Panc1 (cell line): ENCODE measurements around the gene ACADSB. TPM values are rescaled to one million over a fixed set of nuclear protein-coding genes. Genes with fewer than 3 reads are reported as not detected.
A peak's percentile ranks its signal among the peaks of the same experiment; 100 is the strongest.

Experiments used
- ATAC-seq: fragments of 200-7000 bp; cut with Tn5 transposase; 2 replicates; pipeline ENCODE4 v1.9.1; 2020; ENCODE audit warnings: mild to moderate bottlenecking, moderate library complexity
- Bru-seq: library from RNA; stranded (reverse); fragments of 400-500 nt; gene quantifications from one replicate; lab custom pipeline; 2021; lab: Mats Ljungman, UMichigan
- BruChase-seq, 2 experiments: library from RNA; stranded (reverse); fragments of 400-500 nt; gene quantifications; one replicate each; lab custom pipeline; 2021; lab: Mats Ljungman, UMichigan
- BruUV-seq: library from RNA; stranded (reverse); fragments of 400-500 nt; replicated peaks from 2 replicates; lab custom pipeline; 2021; lab: Mats Ljungman, UMichigan
- CTCF ChIA-PET: fragments of 300-600 bp; sonication (Branson Sonifier 250); formaldehyde crosslinking; loops from one replicate; lab custom pipeline; 2022; ENCODE audit warnings: antibody characterized with exemption; lab: Charles Lee
- POLR2A ChIA-PET: fragments of 300-600 bp; sonication (Branson Sonifier 250); formaldehyde crosslinking; loops from one replicate; lab custom pipeline; 2022; ENCODE audit warnings: antibody characterized with exemption; lab: Charles Lee
- DNase-seq: peaks from one replicate; pipeline ENCODE4 v3.0.0-alpha.2; 2010; ENCODE audit warnings: low read depth, low spot score
- H3K27ac ChIP-seq: 2 replicates; pipeline ENCODE4 v1.5.1; 2011; ENCODE audit warnings: mild to moderate bottlenecking, low read length, inconsistent platforms
- H3K27me3 ChIP-seq: fragments of 200-500 bp; sonication (Bioruptor generic); 2 replicates; pipeline ENCODE4 v1.6.0; 2014; ENCODE audit warnings: low read length, inconsistent platforms; ENCODE audit not compliant: control insufficient read depth, insufficient read depth
- H3K36me3 ChIP-seq: fragments of 200-500 bp; sonication (Bioruptor generic); 2 replicates; pipeline ENCODE4 v1.5.1; 2014; ENCODE audit warnings: inconsistent platforms, mild to moderate bottlenecking, low read length, moderate library complexity; ENCODE audit not compliant: control insufficient read depth, insufficient read depth
- H3K4me1 ChIP-seq: 2 replicates; pipeline ENCODE4 v1.5.1; 2011; ENCODE audit warnings: inconsistent platforms, mild to moderate bottlenecking, low read length, moderate library complexity; ENCODE audit not compliant: control insufficient read depth, insufficient read depth
- H3K4me3 ChIP-seq, 2 experiments: 2 replicates each; pipeline ENCODE4 v1.5.1; 2011 to 2012; ENCODE audit warnings: low read depth in 2 of 2, low read length in 2 of 2, mild to moderate bottlenecking in 2 of 2, inconsistent platforms in 1 of 2, moderate library complexity in 1 of 2
- H3K9me3 ChIP-seq: fragments of 200-500 bp; sonication (Bioruptor generic); 2 replicates; pipeline ENCODE4 v1.5.1; 2014; ENCODE audit warnings: low read depth, mild to moderate bottlenecking, inconsistent platforms, low read length, moderate library complexity; ENCODE audit not compliant: control insufficient read depth, insufficient read depth
- POLR2AphosphoS5 ChIP-seq: IDR thresholded peaks from 2 replicates; pipeline ENCODE4 v1.6.1; 2012; ENCODE audit warnings: mild to moderate bottlenecking, low read depth, low read length, moderate library complexity
- SIN3A ChIP-seq: IDR thresholded peaks from 2 replicates; pipeline ENCODE4 v1.6.1; 2012; ENCODE audit warnings: low read depth, mild to moderate bottlenecking, low read length, moderate library complexity, borderline replicate concordance; ENCODE audit not compliant: insufficient read depth
- TCF7L2 ChIP-seq: IDR thresholded peaks from 2 replicates; pipeline ENCODE4 v1.6.1; 2011; ENCODE audit warnings: mild to moderate bottlenecking, low read depth, low read length, inconsistent platforms
- in situ Hi-C: cut with HindIII; loops from 2 replicates; pipeline ENCODE4 v1.10.0; 2016; ENCODE audit warnings: low sequenced_read_pairs, low pct_unique_long_range_greater_than_20kb
- intact Hi-C: fragments of 100-400 bp; cut with micrococcal nuclease; formaldehyde crosslinking; loops from one replicate; pipeline ENCODE4 v1.10.0; 2022; ENCODE audit not compliant: unreplicated experiment
- long read RNA-seq: library from polyadenylated mRNA; unstranded; transcript quantifications from one replicate; pipeline ENCODE4 v2.0.0, GENCODE V29; 2021; ENCODE audit not compliant: unreplicated experiment
- polyA plus RNA-seq: library from polyadenylated mRNA; unstranded; fragments of >200 nt; gene quantifications from one replicate; pipeline ENCODE4 v1.2.1, GENCODE V29; 2012; ENCODE audit warnings: missing spikeins; ENCODE audit not compliant: insufficient read length
- total RNA-seq: library from RNA; stranded (reverse); gene quantifications from one replicate; pipeline ENCODE4 v1.2.1, GENCODE V29; 2021; ENCODE audit not compliant: unreplicated experiment
- TF ChIP-seq, protein P1 (sequence below): fragments of 450-650 bp; IDR thresholded peaks from 2 replicates; pipeline ENCODE4 v1.5.1; 2017; ENCODE audit warnings: mild to moderate bottlenecking
- TF ChIP-seq, protein P2 (sequence below), 2 experiments: IDR thresholded peaks; 2 replicates each; pipeline ENCODE4 v1.6.1; 2011 to 2012; ENCODE audit warnings: low read depth in 2 of 2, control low read depth in 1 of 2, low read length in 1 of 2, mild to moderate bottlenecking in 1 of 2, moderate library complexity in 1 of 2; ENCODE audit not compliant: insufficient read depth in 1 of 2

Gene ACADSB
- total RNA-seq = 19.2 TPM
- polyA plus RNA-seq = 11.3 TPM
- Bru-seq, nascent RNA = percentile 53 among the genes with signal in this experiment
- BruChase-seq, experiment 1, labeled RNA remaining after a 2-hour chase = percentile 60 among the genes with signal in this experiment
- BruChase-seq, experiment 2, labeled RNA remaining after a 6-hour chase = percentile 70 among the genes with signal in this experiment
- long read RNA-seq, full-length matches to known transcripts = 5 of 18 reads
- long read RNA-seq, partial matches to known transcripts = 0 of 18 reads
- long read RNA-seq, other reads (novel, unspliced or antisense) = 13 of 18 reads

DNA sequence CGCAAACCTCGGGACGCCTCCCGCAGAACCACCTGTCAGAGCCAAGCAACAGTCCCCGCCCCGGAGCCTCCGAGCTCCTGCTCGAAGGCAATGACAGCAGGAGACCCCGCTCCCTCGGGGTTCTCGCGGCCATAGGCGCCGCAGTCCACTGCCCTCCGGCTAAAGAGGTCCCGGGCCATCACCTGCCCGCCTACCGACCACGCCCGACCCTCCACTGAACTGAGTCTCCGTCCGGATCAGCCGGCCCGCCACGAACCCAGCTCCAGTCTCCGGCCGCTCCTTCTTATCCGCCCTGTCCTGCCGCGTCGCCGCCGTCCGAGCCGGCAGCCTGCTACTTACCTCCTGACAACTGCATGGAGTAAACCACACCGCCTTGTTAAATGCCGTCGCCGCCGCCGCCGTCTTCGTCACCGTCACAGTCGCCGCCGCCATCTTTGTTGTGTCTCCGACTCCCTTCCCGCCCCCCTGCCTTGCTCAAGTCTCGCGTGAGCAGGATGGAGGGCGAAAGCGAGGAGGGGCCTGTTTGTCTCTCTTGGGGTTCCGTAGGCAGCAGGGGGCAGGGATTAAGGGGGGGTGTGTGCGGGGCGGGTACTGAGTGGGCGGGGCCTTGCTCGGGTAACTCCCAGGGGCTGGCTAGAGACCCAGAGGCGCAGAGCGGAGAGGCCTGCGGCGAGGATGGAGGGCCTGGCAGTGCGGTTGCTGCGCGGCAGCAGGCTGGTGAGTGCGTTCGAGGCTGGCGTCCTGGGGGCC lies at the start of gene ACADSB, which contains the start of gene IKZF5:
TSS of gene ACADSB (plus strand) at position 652 of the 750 bp plus-strand sequence. CDS start at position 676, 24 bp downstream.
TSS of gene IKZF5 (minus strand) at position 441 of the 750 bp plus-strand sequence. CDS start 10,170 bp downstream, outside the sequence.
- POLR2A ChIA-PET = interaction anchor here (0.5 to 0.6 kb wide), 2 partner anchors 207 to 1025 kb away, joined by 3 to 4 read pairs; no protein-coding TSS in a partner anchor

DNA sequence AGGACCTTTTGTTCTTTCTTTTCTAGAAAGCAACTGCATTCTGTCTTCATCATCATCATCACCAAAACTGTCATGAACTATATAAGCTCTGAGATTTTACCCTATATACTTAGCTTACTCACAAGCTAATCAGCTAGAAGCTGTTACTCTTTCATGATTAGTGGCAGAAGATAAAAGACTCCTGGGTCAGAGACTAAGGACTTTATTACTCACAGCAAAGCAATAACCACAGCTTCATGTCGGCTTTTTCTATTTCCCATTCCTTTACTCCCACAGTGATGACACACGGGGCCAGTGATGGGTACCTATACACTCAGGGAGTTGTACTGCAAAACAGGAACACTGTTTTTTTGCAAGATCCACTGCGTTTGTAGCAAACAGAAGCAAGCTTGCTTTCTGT lies 46.4 kb upstream of the ACADSB start:
- BruUV-seq = no TSS peak
- CTCF ChIA-PET = no interaction called here
- Histone ChIP-seq H3K27me3 (no peaks in the 10 kb centered on the region), H3K27ac (no peak overlapping the region), H3K9me3 (peaks cover 7% of the 10 kb centered on the region; the same call in 1 of the 2 replicates), H3K4me3 (no peak overlapping the region), H3K36me3 (no peaks in the 10 kb centered on the region), H3K4me1 (no peaks in the 10 kb centered on the region)
- DNase-seq = no peak
- ATAC-seq = no peak
- in situ Hi-C loops = no loop called here
- POLR2A ChIA-PET = no interaction called here
- TF ChIP-seq SIN3A (no peak), TCF7L2 (no peak), POLR2AphosphoS5 (no peak)
- TF ChIP-seq, protein P1, sequence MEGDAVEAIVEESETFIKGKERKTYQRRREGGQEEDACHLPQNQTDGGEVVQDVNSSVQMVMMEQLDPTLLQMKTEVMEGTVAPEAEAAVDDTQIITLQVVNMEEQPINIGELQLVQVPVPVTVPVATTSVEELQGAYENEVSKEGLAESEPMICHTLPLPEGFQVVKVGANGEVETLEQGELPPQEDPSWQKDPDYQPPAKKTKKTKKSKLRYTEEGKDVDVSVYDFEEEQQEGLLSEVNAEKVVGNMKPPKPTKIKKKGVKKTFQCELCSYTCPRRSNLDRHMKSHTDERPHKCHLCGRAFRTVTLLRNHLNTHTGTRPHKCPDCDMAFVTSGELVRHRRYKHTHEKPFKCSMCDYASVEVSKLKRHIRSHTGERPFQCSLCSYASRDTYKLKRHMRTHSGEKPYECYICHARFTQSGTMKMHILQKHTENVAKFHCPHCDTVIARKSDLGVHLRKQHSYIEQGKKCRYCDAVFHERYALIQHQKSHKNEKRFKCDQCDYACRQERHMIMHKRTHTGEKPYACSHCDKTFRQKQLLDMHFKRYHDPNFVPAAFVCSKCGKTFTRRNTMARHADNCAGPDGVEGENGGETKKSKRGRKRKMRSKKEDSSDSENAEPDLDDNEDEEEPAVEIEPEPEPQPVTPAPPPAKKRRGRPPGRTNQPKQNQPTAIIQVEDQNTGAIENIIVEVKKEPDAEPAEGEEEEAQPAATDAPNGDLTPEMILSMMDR = no peak
- TF ChIP-seq, protein P2, sequence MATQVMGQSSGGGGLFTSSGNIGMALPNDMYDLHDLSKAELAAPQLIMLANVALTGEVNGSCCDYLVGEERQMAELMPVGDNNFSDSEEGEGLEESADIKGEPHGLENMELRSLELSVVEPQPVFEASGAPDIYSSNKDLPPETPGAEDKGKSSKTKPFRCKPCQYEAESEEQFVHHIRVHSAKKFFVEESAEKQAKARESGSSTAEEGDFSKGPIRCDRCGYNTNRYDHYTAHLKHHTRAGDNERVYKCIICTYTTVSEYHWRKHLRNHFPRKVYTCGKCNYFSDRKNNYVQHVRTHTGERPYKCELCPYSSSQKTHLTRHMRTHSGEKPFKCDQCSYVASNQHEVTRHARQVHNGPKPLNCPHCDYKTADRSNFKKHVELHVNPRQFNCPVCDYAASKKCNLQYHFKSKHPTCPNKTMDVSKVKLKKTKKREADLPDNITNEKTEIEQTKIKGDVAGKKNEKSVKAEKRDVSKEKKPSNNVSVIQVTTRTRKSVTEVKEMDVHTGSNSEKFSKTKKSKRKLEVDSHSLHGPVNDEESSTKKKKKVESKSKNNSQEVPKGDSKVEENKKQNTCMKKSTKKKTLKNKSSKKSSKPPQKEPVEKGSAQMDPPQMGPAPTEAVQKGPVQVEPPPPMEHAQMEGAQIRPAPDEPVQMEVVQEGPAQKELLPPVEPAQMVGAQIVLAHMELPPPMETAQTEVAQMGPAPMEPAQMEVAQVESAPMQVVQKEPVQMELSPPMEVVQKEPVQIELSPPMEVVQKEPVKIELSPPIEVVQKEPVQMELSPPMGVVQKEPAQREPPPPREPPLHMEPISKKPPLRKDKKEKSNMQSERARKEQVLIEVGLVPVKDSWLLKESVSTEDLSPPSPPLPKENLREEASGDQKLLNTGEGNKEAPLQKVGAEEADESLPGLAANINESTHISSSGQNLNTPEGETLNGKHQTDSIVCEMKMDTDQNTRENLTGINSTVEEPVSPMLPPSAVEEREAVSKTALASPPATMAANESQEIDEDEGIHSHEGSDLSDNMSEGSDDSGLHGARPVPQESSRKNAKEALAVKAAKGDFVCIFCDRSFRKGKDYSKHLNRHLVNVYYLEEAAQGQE (IDR thresholded peaks at IDR 0.05; ENCODE audit: insufficient read depth in 1 of 2, low read depth in 2 of 2, low read length in 1 of 2) = no peak
- intact Hi-C loops = no loop called here

More for the DNA sequence above, at the start of gene ACADSB, which contains the start of gene IKZF5:
- ATAC-seq = peak; percentile 92
- BruUV-seq = no TSS peak
- CTCF ChIA-PET = no interaction called here
- H3K36me3 ChIP-seq = peaks cover 3% of the 10 kb centered on the region; the same call in 1 of the 2 replicates
- TF ChIP-seq, protein P1 = no peak
- TF ChIP-seq POLR2AphosphoS5 (peak; percentile 88), SIN3A (peak; percentile 95), TCF7L2 (no peak)
- TF ChIP-seq, protein P2 (IDR thresholded peaks at IDR 0.05; ENCODE audit: insufficient read depth in 1 of 2, low read depth in 2 of 2, low read length in 1 of 2) = 0 out of 4 replicates have a peak, but pooled peaks of 1 of the 2 experiments have one; percentile 54
- H3K27me3 ChIP-seq = no peaks in the 10 kb centered on the region
- H3K4me3 ChIP-seq = peak within 1 kb of the TSS; percentile 88 to 99
- peaks cover 30% of the 10 kb centered on the region for H3K4me1 ChIP-seq
- no peaks in the 10 kb centered on the region for H3K9me3 ChIP-seq
- H3K27ac ChIP-seq = peak within 1 kb of the TSS; percentile 78
- intact Hi-C loops (no loop called here), in situ Hi-C loops (no loop called here)
- DNase-seq = peak; percentile 92
